CD14-positive monocyte (primary cell): ENCODE measurements around the gene LSMEM2. TPM values are rescaled to one million over a fixed set of nuclear protein-coding genes. Genes with fewer than 3 reads are reported as not detected.

Experiments
- DNase-seq, 3 donors: peaks; one replicate each; pipeline ENCODE4 v3.0.0-alpha.2; 2011 to 2022
- H2AFZ ChIP-seq: 2 replicates; pipeline ENCODE4 v1.6.0; 2012; ENCODE audit warnings: mild to moderate bottlenecking, low read depth, low read length, inconsistent platforms; ENCODE audit not compliant: insufficient read depth, poor library complexity, severe bottlenecking
- H3K27ac ChIP-seq, 2 donors: 1 replicate in 1 of 2; 2 replicates in 1 of 2; pipeline ENCODE4 v1.5.1; 2012 to 2013; ENCODE audit warnings: low read length in 2 of 2, control low read depth in 1 of 2, inconsistent platforms in 1 of 2, low read depth in 1 of 2, mild to moderate bottlenecking in 1 of 2
- H3K27me3 ChIP-seq, 2 donors: one replicate each; pipeline versions ENCODE4 v1.6.0 to v1.6.1; 2011 to 2013; ENCODE audit warnings: low read length in 2 of 2; ENCODE audit not compliant: control insufficient read depth in 2 of 2, insufficient read depth in 2 of 2
- H3K36me3 ChIP-seq, 2 donors: replicated peaks in 1 of 2; 1 replicate in 1 of 2; 2 replicates in 1 of 2; pipeline versions ENCODE4 v1.5.1 to v1.6.1; 2012 to 2013; ENCODE audit warnings: low read length in 2 of 2, control low read depth in 1 of 2, inconsistent platforms in 1 of 2, mild to moderate bottlenecking in 1 of 2; ENCODE audit not compliant: insufficient read depth in 2 of 2, control insufficient read depth in 1 of 2
- H3K4me1 ChIP-seq, 2 donors: 1 replicate in 1 of 2; 2 replicates in 1 of 2; pipeline versions ENCODE4 v1.5.1 to v1.6.1; 2012 to 2013; ENCODE audit warnings: low read length in 2 of 2, control low read depth in 1 of 2, inconsistent platforms in 1 of 2, mild to moderate bottlenecking in 1 of 2, moderate library complexity in 1 of 2; ENCODE audit not compliant: insufficient read depth in 2 of 2, control insufficient read depth in 1 of 2
- H3K4me2 ChIP-seq: replicated peaks from 2 replicates; pipeline ENCODE3; 2012; ENCODE audit warnings: low read length, moderate library complexity, mild to moderate bottlenecking; ENCODE audit not compliant: poor library complexity, severe bottlenecking; ENCODE audit errors: extremely low read depth
- H3K4me3 ChIP-seq, 3 experiments: fragments of 200-600 bp in 1 of 3; sonication (generic) in 1 of 3; replicated peaks in 1 of 3; 1 replicate in 2 of 3; 2 replicates in 1 of 3; pipeline ENCODE4 v1.5.1; 2011 to 2013; ENCODE audit warnings: low read length in 3 of 3, mild to moderate bottlenecking in 3 of 3, control low read depth in 2 of 3, low read depth in 2 of 3, inconsistent platforms in 1 of 3, moderate library complexity in 1 of 3
- H3K79me2 ChIP-seq: 2 replicates; pipeline ENCODE4 v1.6.0; 2012; ENCODE audit warnings: mild to moderate bottlenecking, control low read depth, inconsistent platforms, low read length, moderate library complexity; ENCODE audit not compliant: insufficient read depth
- H3K9ac ChIP-seq: 2 replicates; pipeline ENCODE4 v1.6.0; 2017; ENCODE audit warnings: low read length, mild to moderate bottlenecking; ENCODE audit not compliant: insufficient read depth, poor library complexity, severe bottlenecking
- H3K9me3 ChIP-seq, 2 donors: replicated peaks in 1 of 2; 1 replicate in 1 of 2; 2 replicates in 1 of 2; pipeline versions ENCODE4 v1.5.1 to v1.6.1; 2012 to 2013; ENCODE audit warnings: low read length in 2 of 2, control low read depth in 1 of 2; ENCODE audit not compliant: control insufficient read depth in 1 of 2, insufficient read depth in 1 of 2
- H4K20me1 ChIP-seq: 2 replicates; pipeline ENCODE4 v1.6.0; 2012; ENCODE audit warnings: mild to moderate bottlenecking, low read length, control low read depth, moderate library complexity; ENCODE audit not compliant: insufficient read depth
- H3K27ac Mint-ChIP-seq, 7 donors: one replicate each; pipeline ENCODE4 v1.8.0; 2020; ENCODE audit warnings: mild to moderate bottlenecking in 7 of 7, mixed read lengths in 7 of 7, moderate library complexity in 6 of 7, inconsistent platforms in 2 of 7
- H3K27me3 Mint-ChIP-seq, 3 donors: one replicate each; pipeline ENCODE4 v1.8.0; 2021 to 2022; ENCODE audit warnings: low read depth in 3 of 3, mild to moderate bottlenecking in 3 of 3, mixed read lengths in 3 of 3, moderate library complexity in 3 of 3, inconsistent platforms in 1 of 3
- H3K36me3 Mint-ChIP-seq, 2 donors: one replicate each; pipeline ENCODE4 v1.8.0; 2020; ENCODE audit warnings: mixed read lengths in 2 of 2, inconsistent platforms in 1 of 2, mild to moderate bottlenecking in 1 of 2
- H3K4me1 Mint-ChIP-seq: one replicate; pipeline ENCODE4 v1.8.0; 2020; ENCODE audit warnings: mild to moderate bottlenecking, mixed read lengths
- H3K4me3 Mint-ChIP-seq, 2 donors: one replicate each; pipeline ENCODE4 v1.8.0; 2020; ENCODE audit warnings: mild to moderate bottlenecking in 2 of 2, mixed read lengths in 2 of 2, moderate library complexity in 1 of 2
- H3K9me3 Mint-ChIP-seq, 7 donors: one replicate each; pipeline ENCODE4 v1.8.0; 2020 to 2022; ENCODE audit warnings: mixed read lengths in 7 of 7, mild to moderate bottlenecking in 6 of 7, moderate library complexity in 6 of 7, inconsistent platforms in 2 of 7
- WGBS: methylation state at CpG from one replicate; pipeline ENCODE4 v1.1.5; 2013; ENCODE audit warnings: missing lambda C conversion rate; ENCODE audit not compliant: insufficient coverage; 5-methylcytosine and 5-hydroxymethylcytosine counted together
- intact Hi-C, 2 donors: fragments of 100-400 bp; cut with micrococcal nuclease; formaldehyde crosslinking; loops; one replicate each; pipeline versions ENCODE4 v1.15.0 to v1.15.1; 2023
- polyA plus RNA-seq, 3 donors: library from polyadenylated mRNA; depleted of rRNA in 1 of 3; unstranded in 2 of 3; stranded (reverse) in 1 of 3; fragments of 300-500 nt in 2 of 3; fragments of >200 nt in 1 of 3; fragmentation: Illumina TruSeq in 2 of 3; gene quantifications; 1 replicate in 2 of 3; 2 replicates in 1 of 3; pipeline ENCODE4 v1.2.3, GENCODE V29; 2012 to 2021
- TF ChIP-seq, protein P1 (sequence below): fragments of 200-600 bp; IDR thresholded peaks from one replicate; pipeline ENCODE4 v1.8.0; 2022; ENCODE audit warnings: antibody characterized with exemption, mild to moderate bottlenecking

LSMEM2 gene
- polyA plus RNA-seq, 3 donors: not detected

GRCh38 chr3:50293079-50293801 lies 14.4 kb downstream of the LSMEM2 start:
- H2AFZ ChIP-seq: peak overlapping the region; percentile 89
- H3K4me3 ChIP-seq: peak overlapping the region in 1 of 3 experiments; percentile 82
- H3K4me3 Mint-ChIP-seq: peak overlapping the region; percentile 16 to 93
- no peaks in the 10 kb centered on the region for H3K9me3 ChIP-seq
- H3K9ac ChIP-seq: peak overlapping the region; percentile 82
- H3K27ac Mint-ChIP-seq: peak overlapping the region; percentile 87 to 98 (median 94)
- no peaks in the 10 kb centered on the region for H3K9me3 Mint-ChIP-seq
- peaks cover 23% of the 10 kb centered on the region for H3K4me1 Mint-ChIP-seq
- peaks cover 17 to 31% of the 10 kb centered on the region in 2 donors for H3K36me3 Mint-ChIP-seq
- TF ChIP-seq, protein P1, sequence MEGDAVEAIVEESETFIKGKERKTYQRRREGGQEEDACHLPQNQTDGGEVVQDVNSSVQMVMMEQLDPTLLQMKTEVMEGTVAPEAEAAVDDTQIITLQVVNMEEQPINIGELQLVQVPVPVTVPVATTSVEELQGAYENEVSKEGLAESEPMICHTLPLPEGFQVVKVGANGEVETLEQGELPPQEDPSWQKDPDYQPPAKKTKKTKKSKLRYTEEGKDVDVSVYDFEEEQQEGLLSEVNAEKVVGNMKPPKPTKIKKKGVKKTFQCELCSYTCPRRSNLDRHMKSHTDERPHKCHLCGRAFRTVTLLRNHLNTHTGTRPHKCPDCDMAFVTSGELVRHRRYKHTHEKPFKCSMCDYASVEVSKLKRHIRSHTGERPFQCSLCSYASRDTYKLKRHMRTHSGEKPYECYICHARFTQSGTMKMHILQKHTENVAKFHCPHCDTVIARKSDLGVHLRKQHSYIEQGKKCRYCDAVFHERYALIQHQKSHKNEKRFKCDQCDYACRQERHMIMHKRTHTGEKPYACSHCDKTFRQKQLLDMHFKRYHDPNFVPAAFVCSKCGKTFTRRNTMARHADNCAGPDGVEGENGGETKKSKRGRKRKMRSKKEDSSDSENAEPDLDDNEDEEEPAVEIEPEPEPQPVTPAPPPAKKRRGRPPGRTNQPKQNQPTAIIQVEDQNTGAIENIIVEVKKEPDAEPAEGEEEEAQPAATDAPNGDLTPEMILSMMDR: no peak
- peaks cover 24 to 32% of the 10 kb centered on the region in 2 donors for H3K4me1 ChIP-seq
- H4K20me1 ChIP-seq: no peaks in the 10 kb centered on the region
- peaks cover 19 to 23% of the 10 kb centered on the region in 2 donors for H3K36me3 ChIP-seq
- WGBS: over 99% methylated on average over 10 of the region's 12 CpGs
- no peaks in the 10 kb centered on the region for H3K27me3 ChIP-seq
- peak in 1 of 3 donors; percentile 7 for DNase-seq
- H3K79me2 ChIP-seq: peaks cover 34% of the 10 kb centered on the region
- intact Hi-C loops: loop anchor here in 1 of 2 donors (2.0 kb wide), 1 partner anchor 32 kb away; no protein-coding TSS in a partner anchor
- H3K27ac ChIP-seq: peak overlapping the region; percentile 57 to 90
- peak overlapping the region; percentile 91 for H3K4me2 ChIP-seq
- no peaks in the 10 kb centered on the region for H3K27me3 Mint-ChIP-seq

DNA sequence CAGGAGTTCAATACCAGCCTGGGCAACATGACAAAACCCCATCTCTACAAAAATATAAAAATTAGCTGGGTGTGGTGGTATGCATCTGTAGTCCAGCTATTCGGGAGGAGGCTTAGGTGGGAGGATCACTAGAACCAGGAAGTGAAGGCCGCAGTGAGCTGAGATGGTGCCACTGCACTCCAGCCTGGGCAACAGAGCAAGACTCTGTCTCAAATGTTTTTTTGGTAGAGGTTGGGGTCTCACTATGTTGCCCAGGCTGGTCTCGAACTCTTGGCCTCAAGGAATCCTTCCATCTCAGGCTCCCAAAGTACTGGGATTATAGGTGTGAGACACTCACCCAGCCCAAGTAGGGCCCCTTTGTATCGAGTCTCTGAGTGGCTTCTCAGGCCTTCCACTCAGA lies 15.2 kb downstream of the LSMEM2 start:
- H3K27ac ChIP-seq: no peak overlapping the region
- no peak overlapping the region for H3K4me2 ChIP-seq
- no peak overlapping the region for H3K4me3 Mint-ChIP-seq
- no peaks in the 10 kb centered on the region for H3K27me3 Mint-ChIP-seq
- intact Hi-C loops: no loop called here
- no peak overlapping the region for H3K27ac Mint-ChIP-seq
- peak in 1 of 3 donors; percentile 2 for DNase-seq
- 80% methylated on average over 1 of the region's 4 CpGs for WGBS
- peaks cover 12 to 14% of the 10 kb centered on the region in 2 donors for H3K36me3 ChIP-seq
- peaks cover 30% of the 10 kb centered on the region for H3K4me1 Mint-ChIP-seq
- no peaks in the 10 kb centered on the region for H4K20me1 ChIP-seq
- TF ChIP-seq, protein P1: no peak
- no peak overlapping the region for H3K4me3 ChIP-seq
- no peaks in the 10 kb centered on the region for H3K9me3 ChIP-seq
- peaks cover 31 to 41% of the 10 kb centered on the region in 2 donors for H3K4me1 ChIP-seq
- H3K36me3 Mint-ChIP-seq: peaks cover 8 to 23% of the 10 kb centered on the region in 2 donors
- H3K9ac ChIP-seq: no peak overlapping the region
- H3K27me3 ChIP-seq: no peaks in the 10 kb centered on the region
- peaks cover 41% of the 10 kb centered on the region for H3K79me2 ChIP-seq
- no peaks in the 10 kb centered on the region for H3K9me3 Mint-ChIP-seq
- no peak overlapping the region for H2AFZ ChIP-seq
